ENCODE results near the gene STOX2. TPM values are rescaled to one million over a fixed set of nuclear protein-coding genes. Genes with fewer than 3 reads are reported as not detected.

Gene STOX2
- total RNA-seq, 2 experiments from 2014 or later = not detected

- CTCF ChIA-PET = no interaction called here
- no peak for ATAC-seq
- peaks cover 24% of the 10 kb centered on the region for H3K27me3 Mint-ChIP-seq
- H3K4me1 Mint-ChIP-seq (ENCODE audit: low read depth) = no peaks in the 10 kb centered on the region
- no peaks in the 10 kb centered on the region for H3K9me3 Mint-ChIP-seq
- intact Hi-C loops (cut with micrococcal nuclease) = no loop called here
- TF ChIP-seq, protein P1, sequence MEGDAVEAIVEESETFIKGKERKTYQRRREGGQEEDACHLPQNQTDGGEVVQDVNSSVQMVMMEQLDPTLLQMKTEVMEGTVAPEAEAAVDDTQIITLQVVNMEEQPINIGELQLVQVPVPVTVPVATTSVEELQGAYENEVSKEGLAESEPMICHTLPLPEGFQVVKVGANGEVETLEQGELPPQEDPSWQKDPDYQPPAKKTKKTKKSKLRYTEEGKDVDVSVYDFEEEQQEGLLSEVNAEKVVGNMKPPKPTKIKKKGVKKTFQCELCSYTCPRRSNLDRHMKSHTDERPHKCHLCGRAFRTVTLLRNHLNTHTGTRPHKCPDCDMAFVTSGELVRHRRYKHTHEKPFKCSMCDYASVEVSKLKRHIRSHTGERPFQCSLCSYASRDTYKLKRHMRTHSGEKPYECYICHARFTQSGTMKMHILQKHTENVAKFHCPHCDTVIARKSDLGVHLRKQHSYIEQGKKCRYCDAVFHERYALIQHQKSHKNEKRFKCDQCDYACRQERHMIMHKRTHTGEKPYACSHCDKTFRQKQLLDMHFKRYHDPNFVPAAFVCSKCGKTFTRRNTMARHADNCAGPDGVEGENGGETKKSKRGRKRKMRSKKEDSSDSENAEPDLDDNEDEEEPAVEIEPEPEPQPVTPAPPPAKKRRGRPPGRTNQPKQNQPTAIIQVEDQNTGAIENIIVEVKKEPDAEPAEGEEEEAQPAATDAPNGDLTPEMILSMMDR (IDR thresholded peaks at IDR 0.05) = no peak
- H3K4me3 Mint-ChIP-seq = no peak overlapping the region
- H3K27ac Mint-ChIP-seq = no peak overlapping the region
- no peak for DNase-seq
- POLR2A ChIA-PET = no interaction called here
- no peaks in the 10 kb centered on the region for H3K36me3 Mint-ChIP-seq (ENCODE audit: low read depth)
Measured at GRCh38 chr4:183912585-183912984, 7.5 kb downstream of the STOX2 start.

GRCh38 chr4:183915976-183916375 is 10.9 kb downstream of the STOX2 start:
- Mint-ChIP-seq H3K27me3 (peaks cover under 1% of the 10 kb centered on the region), H3K9me3 (no peaks in the 10 kb centered on the region), H3K36me3 (ENCODE audit: low read depth) (no peaks in the 10 kb centered on the region), H3K27ac (no peak overlapping the region), H3K4me1 (ENCODE audit: low read depth) (no peaks in the 10 kb centered on the region), H3K4me3 (no peak overlapping the region)
- DNase-seq = no peak
- TF ChIP-seq, protein P1 (IDR thresholded peaks at IDR 0.05) = no peak
- ATAC-seq = no peak
- POLR2A ChIA-PET = no interaction called here
- CTCF ChIA-PET = no interaction called here
- intact Hi-C loops (cut with micrococcal nuclease) = no loop called here

- POLR2A ChIA-PET = no interaction called here
- intact Hi-C loops (cut with micrococcal nuclease) = no loop called here
- TF ChIP-seq, protein P1 (IDR thresholded peaks at IDR 0.05) = no peak
Measured at GRCh38 chr4:183918696-183919095, 13.6 kb downstream of the STOX2 start.

GRCh38 chr4:183919141-183919540 is 14.0 kb downstream of the STOX2 start:
- POLR2A ChIA-PET = no interaction called here
- DNase-seq (no peak), ATAC-seq (no peak)
- Mint-ChIP-seq H3K27me3 (peaks cover 4% of the 10 kb centered on the region), H3K4me1 (ENCODE audit: low read depth) (no peaks in the 10 kb centered on the region), H3K9me3 (no peaks in the 10 kb centered on the region), H3K27ac (no peak overlapping the region), H3K4me3 (no peak overlapping the region), H3K36me3 (ENCODE audit: low read depth) (no peaks in the 10 kb centered on the region)
- CTCF ChIA-PET = interaction anchor here (1.4 kb wide), 1 partner anchor 181 kb away, joined by 3 read pairs; no protein-coding TSS in a partner anchor
- intact Hi-C loops (cut with micrococcal nuclease) = no loop called here
- TF ChIP-seq, protein P1 (IDR thresholded peaks at IDR 0.05) = no peak

More at GRCh38 chr4:183918696-183919095, 13.6 kb downstream of the STOX2 start:
- Mint-ChIP-seq H3K36me3 (ENCODE audit: low read depth) (no peaks in the 10 kb centered on the region), H3K4me1 (ENCODE audit: low read depth) (no peaks in the 10 kb centered on the region), H3K27me3 (peaks cover 4% of the 10 kb centered on the region), H3K9me3 (no peaks in the 10 kb centered on the region), H3K4me3 (no peak overlapping the region), H3K27ac (no peak overlapping the region)
- no peak for DNase-seq
- no peak for ATAC-seq
- CTCF ChIA-PET = interaction anchor here (1.4 kb wide), 1 partner anchor 182 kb away, joined by 3 read pairs; no protein-coding TSS in a partner anchor

GRCh38 chr4:183920512-183920911 is 15.4 kb downstream of the STOX2 start:
- DNase-seq (no peak), ATAC-seq (no peak)
- ChIA-PET POLR2A (no interaction called here), CTCF (no interaction called here)
- Mint-ChIP-seq H3K27me3 (peaks cover 6% of the 10 kb centered on the region), H3K27ac (no peak overlapping the region), H3K4me3 (no peak overlapping the region), H3K9me3 (no peaks in the 10 kb centered on the region), H3K4me1 (ENCODE audit: low read depth) (no peaks in the 10 kb centered on the region), H3K36me3 (ENCODE audit: low read depth) (no peaks in the 10 kb centered on the region)
- TF ChIP-seq, protein P1 (IDR thresholded peaks at IDR 0.05) = no peak
- intact Hi-C loops (cut with micrococcal nuclease) = no loop called here

Data from activated CD8-positive, alpha-beta T cell treated with anti-CD3 and anti-CD28 coated beads for 36 hours (primary cell).